GM06990 (cell line): ENCODE measurements around the gene VPS13D.

Experiments
- DNase-seq: peaks from one replicate; pipeline ENCODE4 v3.0.0-alpha.2; 2011; ENCODE audit not compliant: insufficient read length; ENCODE audit errors: extremely low read depth
- H3K27me3 ChIP-seq: replicated peaks from 2 replicates; pipeline ENCODE4 v1.6.0; 2011; ENCODE audit warnings: low read length; ENCODE audit not compliant: control insufficient read depth, insufficient read depth
- H3K36me3 ChIP-seq: 2 replicates; pipeline ENCODE4 v1.5.1; 2011; ENCODE audit warnings: low read length; ENCODE audit not compliant: control insufficient read depth, insufficient read depth
- H3K4me3 ChIP-seq: replicated peaks from 2 replicates; pipeline ENCODE4 v1.5.1; 2011; ENCODE audit warnings: low read depth, mild to moderate bottlenecking, control low read depth, low read length
- TF ChIP-seq, protein P1 (sequence below): IDR thresholded peaks from 2 replicates; pipeline ENCODE4 v1.5.1; 2011; ENCODE audit warnings: low read length, control low read depth, mild to moderate bottlenecking, inconsistent platforms; ENCODE audit not compliant: insufficient read depth, poor library complexity, severe bottlenecking

Gene VPS13D

DNA sequence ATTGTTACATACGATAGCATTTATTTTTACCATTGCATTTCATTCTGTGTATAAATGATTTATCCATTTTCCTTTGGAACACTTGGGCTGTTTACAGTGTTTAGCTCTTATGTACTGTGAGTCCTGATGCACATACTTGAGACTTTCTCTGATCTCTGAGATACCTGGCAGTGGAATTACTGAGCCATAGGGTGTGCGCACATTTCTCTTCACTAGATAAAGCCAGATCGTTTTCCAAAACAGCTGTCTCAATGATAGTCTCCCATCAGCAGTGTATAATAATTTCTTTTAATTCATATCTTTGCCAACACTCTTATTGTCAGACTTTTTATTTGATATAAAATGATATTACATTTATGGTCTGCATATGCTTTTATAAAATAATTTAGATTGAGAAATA, 66.2 kb downstream of the VPS13D start:
- Histone ChIP-seq H3K27me3 (no peaks in the 10 kb centered on the region), H3K36me3 (no peaks in the 10 kb centered on the region; the same call in 1 of the 2 replicates), H3K4me3 (no peak overlapping the region)
- no peak for DNase-seq
- TF ChIP-seq, protein P1, sequence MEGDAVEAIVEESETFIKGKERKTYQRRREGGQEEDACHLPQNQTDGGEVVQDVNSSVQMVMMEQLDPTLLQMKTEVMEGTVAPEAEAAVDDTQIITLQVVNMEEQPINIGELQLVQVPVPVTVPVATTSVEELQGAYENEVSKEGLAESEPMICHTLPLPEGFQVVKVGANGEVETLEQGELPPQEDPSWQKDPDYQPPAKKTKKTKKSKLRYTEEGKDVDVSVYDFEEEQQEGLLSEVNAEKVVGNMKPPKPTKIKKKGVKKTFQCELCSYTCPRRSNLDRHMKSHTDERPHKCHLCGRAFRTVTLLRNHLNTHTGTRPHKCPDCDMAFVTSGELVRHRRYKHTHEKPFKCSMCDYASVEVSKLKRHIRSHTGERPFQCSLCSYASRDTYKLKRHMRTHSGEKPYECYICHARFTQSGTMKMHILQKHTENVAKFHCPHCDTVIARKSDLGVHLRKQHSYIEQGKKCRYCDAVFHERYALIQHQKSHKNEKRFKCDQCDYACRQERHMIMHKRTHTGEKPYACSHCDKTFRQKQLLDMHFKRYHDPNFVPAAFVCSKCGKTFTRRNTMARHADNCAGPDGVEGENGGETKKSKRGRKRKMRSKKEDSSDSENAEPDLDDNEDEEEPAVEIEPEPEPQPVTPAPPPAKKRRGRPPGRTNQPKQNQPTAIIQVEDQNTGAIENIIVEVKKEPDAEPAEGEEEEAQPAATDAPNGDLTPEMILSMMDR: no peak

GRCh38 chr1:12296623-12297022, 66.8 kb downstream of the VPS13D start:
- Histone ChIP-seq H3K4me3 (no peak overlapping the region), H3K36me3 (no peaks in the 10 kb centered on the region; the same call in 1 of the 2 replicates), H3K27me3 (no peaks in the 10 kb centered on the region)
- TF ChIP-seq, protein P1: no peak
- DNase-seq: peak; percentile 22

GRCh38 chr1:12300706-12301105, 70.9 kb downstream of the VPS13D start:
- peaks cover 1% of the 10 kb centered on the region for H3K36me3 ChIP-seq
- no peak for DNase-seq
- H3K27me3 ChIP-seq: no peaks in the 10 kb centered on the region
- TF ChIP-seq, protein P1: no peak
- H3K4me3 ChIP-seq: no peak overlapping the region

- H3K27me3 ChIP-seq: no peaks in the 10 kb centered on the region
- DNase-seq: no peak
- H3K4me3 ChIP-seq: no peak overlapping the region
- peaks cover 3% of the 10 kb centered on the region for H3K36me3 ChIP-seq
- TF ChIP-seq, protein P1: no peak
Observed at GRCh38 chr1:12301518-12302237, 71.8 kb downstream of the VPS13D start.

DNA sequence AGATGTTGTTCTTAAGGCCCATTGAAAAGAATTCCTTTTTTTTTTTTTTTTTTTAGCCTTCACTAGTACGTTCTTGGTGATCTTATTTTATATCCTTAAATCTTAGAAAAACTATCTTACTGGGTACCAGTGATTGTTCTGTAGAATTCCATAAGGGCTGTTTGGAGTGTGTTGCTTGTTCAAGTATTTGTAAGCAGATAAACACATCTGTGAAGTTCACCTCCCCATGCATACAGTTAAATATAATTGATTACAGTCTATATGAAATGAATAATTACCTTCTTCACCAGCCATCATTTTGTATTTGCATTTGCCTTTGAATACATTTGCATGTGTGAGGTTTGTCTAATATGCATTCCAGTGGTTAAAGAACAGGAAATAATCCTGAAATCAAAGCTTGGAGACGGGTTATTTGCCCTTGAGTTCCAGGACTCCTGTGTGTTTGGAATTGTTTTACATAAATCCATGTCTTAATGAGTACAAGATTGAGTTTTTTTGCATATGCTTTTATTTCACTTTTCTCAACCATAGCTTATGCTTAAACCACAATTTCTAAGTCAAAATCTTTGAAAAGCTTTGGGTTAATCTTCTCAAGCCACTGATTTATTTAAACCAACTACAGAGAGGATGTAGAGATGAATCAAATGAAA, 73.1 kb downstream of the VPS13D start:
- DNase-seq: no peak
- H3K27me3 ChIP-seq: no peaks in the 10 kb centered on the region
- no peak overlapping the region for H3K4me3 ChIP-seq
- peaks cover 3% of the 10 kb centered on the region for H3K36me3 ChIP-seq
- TF ChIP-seq, protein P1: no peak
